GM19438 (cell line): Measurements from ENCODE around the gene SRCIN1.
"Not testable (repeated sequence)": the region's sequence is repeated elsewhere in the genome, so short reads cannot be mapped to it uniquely, and the experiment has no call there.

Experiments
- ATAC-seq: cut with Tn5 transposase; IDR thresholded peaks from one replicate; pipeline ENCODE4 v1.9.1; 2021; ENCODE audit warnings: low read depth; ENCODE audit not compliant: unreplicated experiment

SRCIN1 gene

DNA sequence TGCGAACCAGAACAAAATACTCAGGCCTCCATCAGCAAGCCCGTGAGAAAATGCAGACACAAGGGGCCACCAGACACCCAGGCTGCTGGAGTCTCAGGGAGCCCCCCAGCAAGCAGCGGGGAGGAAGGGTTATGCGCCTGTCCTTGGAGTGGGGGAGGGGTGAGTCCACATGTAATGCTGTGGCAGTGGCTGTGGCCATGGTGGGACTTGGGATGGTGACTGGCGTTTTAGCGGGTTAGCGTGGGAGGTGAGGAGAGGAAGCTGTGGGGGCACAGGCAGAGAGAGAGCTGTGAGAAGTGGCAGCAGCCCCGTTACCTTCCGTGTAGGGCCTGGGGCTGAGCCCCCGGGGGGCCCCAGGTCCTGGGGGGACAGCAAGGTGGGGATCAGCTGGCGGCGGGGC lies 58.3 kb downstream of the SRCIN1 start:
- no peak for ATAC-seq

DNA sequence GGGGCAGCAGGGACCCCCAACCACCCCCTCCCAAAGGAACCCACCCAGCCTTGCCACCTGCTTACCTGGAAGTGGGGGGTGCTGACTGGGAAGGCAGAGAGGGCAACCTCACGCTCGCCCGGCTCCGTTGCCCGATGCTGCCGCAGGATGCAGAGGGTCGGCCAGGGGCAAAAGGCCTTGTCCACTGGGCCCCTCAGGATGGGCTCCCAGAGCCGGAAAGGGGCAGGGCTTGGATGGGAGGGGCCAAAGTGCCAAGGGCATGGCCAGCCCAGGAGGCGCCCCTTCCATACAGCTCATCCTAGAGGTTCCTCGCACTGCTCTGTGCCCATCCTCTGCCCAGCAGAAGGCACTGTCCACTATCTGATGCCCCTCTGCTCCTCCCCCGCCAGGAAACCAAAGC lies 59.4 kb downstream of the SRCIN1 start:
- no peak for ATAC-seq

GRCh38 chr17:38545531-38546225 lies 60.1 kb downstream of the SRCIN1 start:
- ATAC-seq, result no peak

GRCh38 chr17:38544839-38545209 lies 60.9 kb downstream of the SRCIN1 start:
- no peak for ATAC-seq

DNA sequence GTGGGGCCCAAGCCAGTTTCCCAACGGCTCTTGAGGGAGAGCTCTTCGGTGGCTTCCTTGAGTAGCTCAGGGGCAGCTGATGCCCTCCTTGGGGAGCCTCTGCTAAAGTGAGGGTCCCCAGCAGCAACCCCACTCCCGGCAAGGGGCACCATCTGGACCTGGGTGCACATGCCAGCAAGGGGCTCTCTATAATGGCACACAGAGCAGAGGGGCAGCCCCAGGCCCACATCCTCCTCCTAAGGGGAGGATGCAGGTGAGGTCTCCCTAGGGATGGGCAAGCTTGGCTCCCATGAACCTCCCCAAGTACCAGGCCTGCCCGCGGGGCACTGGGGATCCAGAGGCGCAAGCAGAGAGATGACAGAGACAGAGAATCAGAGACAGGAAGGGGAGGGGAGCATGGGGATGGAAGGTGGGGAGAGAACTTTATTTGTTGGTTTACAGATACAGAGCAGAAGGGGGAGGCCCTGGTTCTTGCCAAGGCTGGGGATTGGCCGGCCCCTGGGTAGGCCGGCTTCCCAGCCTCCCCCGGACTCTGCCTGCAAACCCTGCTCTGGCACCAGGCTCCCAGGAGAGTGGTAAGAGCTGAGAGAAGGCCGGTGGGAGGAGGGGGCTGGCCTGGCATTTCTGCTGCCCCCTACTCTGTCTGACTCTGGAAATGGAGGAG lies 61.4 kb downstream of the SRCIN1 start:
- ATAC-seq, result no peak

DNA sequence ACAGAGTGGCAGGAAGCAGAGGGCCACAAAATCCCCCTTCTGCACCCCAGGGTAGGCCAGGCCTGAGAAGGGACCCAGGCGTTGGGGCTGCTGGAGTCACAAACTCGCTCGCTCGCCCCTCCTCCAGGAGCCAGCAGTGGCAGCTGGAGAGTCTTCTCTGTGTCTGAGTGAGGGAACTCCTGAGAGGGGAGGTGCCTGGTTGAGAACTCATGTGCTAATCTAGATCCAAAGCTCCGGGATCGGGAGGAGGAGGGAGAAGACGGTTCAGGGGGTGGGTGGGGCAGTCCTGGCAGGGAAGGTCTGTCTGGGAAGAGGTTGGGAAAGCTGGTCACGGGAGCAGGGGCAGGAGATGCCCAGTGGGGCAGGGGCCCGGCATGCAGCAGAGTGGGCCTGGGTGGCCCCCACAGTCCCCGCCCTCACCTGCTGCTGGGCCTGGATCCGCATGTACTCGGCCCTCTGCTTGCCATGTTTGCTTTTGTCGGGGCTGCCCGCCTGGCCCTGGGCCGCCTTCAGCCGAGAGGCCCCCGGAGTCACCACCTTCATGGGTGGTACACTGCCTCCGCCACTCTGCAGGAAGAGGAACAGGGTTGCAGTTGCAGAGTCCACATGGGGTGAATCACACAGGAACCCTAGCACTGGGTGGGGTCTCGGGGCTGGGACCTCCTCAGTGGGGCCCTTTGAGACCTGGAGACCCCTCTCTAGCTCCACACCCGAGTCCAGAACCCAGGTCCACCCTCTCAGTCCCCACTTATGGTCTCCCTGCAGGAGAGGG lies 62.2 kb downstream of the SRCIN1 start:
- ATAC-seq, result no peak

GRCh38 chr17:38542286-38542685 lies 63.5 kb downstream of the SRCIN1 start:
- no peak for ATAC-seq

DNA sequence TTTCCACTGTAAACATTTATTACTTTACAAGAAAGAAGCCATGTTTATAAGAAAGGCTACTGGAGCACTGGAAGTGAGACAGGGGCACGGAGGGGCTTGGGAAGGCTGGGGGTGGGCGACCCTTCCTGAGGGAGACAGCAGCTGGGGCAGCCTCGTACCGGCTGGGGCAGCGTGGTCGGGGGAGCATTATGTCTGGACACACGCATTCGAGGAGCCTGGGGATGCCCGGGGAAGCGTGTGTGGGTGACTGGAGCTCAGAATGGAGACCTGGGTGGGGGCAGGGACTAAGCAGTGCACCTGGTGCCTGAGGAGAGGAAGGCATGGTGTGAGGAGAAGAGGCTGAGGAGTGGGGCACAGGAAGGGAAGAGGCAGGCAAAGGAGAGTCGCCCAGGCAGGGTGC lies 64.5 kb downstream of the SRCIN1 start:
- ATAC-seq, result no peak

DNA sequence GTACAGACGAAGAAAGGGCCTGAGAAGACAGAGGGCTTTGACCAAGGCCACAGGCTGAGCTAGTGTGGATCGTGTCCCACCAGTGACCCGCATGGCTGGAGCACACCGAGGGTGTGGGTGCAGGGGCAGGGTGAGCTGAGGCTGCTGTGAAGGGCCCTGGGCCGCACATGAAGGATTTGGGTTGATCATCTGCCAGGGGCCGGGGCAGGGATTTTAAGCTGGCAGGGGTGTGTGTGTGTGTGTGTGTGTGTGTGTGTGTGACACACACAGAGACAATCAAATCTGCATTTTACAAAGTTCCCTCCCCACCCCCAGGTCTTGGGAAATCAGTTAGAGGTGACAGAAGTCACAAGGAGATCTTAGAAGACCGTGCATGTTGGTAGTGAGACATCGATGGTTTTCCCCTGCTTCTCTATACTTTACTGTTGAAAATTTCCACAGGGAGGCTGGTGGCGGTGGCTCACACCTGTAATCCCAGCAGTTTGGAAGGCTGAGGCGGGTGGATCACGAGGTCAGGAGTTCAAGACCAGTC lies 65.2 kb downstream of the SRCIN1 start:
- no peak for ATAC-seq

DNA sequence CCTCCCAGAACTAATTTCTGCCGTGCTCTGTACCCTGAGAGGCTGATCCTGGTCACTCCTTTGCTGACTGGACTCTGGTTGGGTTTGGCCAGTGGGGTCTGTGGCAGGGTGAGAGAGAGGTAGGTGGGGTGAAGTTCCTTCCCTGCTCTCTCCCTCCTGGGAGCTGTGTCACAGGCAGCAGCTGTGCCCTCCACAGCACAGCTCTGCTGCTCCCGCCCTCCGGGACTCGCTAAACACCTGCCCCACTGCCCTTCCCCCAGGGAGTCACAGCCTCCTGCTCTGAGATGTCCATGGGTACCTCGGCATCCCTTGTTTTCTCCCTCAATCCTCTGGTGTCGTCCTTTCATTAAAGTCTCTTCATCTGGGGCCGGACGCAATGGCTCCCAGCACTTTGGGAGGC lies 66.4 kb downstream of the SRCIN1 start:
- no peak for ATAC-seq

DNA sequence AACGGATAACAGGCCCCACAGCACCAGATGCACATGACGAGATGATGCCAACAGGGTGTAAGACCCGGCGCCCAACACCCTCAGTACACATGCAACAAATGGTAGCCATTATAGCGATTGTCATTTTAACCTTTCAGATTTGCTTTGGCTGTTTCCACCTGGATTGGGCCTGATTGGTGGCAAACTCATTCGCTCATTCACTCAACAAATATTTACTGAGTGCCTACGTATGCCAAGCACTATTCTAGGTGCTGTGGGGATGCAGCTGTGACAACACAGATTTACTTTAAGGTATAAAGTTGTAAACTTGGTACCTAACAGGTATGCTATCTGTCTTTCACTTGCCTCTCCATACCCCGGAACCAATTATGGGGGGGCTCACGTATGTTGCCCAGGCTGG lies 66.8 kb downstream of the SRCIN1 start:
- no peak for ATAC-seq

DNA sequence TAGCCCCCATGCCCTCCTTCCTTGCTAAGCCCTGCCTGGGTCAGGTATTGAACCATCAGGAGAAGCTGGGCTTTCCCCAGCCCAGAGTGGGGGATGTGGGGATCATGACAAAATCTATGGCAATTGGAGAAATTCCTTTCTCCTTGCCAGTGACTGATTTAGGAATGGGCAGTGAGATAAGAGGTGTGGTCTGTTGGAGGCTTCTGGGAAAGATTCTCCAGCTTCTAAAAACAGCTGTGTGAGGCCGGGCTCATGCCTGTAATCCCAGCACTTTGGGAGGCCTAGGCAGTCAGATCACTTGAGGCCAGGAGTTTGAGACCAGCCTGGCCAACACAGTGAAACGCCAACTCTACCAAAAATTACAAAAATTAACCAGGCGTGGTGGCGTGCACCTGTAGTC lies 69.1 kb downstream of the SRCIN1 start:
- no peak for ATAC-seq

DNA sequence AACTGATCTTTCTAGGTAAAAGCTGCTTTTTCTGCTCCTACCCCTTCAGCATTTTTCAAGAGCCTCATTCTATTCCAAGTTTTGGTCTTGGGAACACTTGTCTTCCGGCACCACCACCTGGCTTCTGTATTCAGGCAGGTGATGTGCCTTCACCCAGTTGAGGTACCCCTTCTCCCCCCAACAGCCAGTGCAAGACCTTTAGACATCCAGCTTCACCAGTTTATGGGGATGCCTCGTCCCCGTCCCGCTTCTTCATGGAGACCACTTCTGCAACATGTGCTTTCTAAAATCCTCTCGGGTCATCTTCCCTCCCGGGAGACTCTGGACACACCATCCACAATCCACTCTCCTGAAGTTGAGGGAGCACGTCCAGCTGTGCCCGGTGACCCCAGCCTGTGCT lies 69.9 kb downstream of the SRCIN1 start:
- no peak for ATAC-seq

GRCh38 chr17:38534498-38534885 lies 71.3 kb downstream of the SRCIN1 start:
- ATAC-seq, result no peak

DNA sequence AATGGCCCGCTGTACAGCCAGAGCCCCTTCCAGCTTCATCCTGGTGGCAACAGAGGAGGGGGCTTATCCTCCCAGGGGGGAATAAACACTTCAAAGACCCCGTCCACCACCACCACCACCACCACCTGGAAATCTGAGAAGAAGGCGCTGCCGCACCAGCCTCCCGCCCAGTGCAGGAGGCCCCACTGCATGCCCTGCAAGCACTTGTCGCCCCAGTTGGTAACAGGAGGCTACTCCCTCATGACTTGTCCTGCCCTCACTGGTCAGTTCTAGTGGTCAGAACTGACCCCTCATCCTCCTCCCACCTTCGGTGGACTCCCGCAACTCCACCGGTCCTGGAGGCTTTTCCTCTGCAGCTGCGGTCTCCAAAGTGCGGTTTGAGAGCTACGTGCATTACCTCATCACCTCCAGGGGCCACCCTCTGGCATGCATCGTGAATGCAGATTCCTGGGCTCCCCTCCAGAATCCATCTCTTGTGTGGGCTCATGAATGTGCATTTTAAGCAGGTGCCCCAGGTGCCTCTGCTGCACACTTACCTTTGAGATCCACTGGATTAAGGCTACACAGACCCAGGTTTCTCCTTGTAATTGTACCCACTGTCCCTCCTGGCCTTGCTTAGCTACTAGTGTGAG lies 71.8 kb downstream of the SRCIN1 start:
- ATAC-seq, result no peak

- ATAC-seq, result no peak
Observed at GRCh38 chr17:38533241-38533640, 72.5 kb downstream of the SRCIN1 start.

GRCh38 chr17:38532451-38532850 lies 73.3 kb downstream of the SRCIN1 start:
- no peak for ATAC-seq

- not testable (repeated sequence) for ATAC-seq
Observed at GRCh38 chr17:38531761-38532160, 74.0 kb downstream of the SRCIN1 start.

DNA sequence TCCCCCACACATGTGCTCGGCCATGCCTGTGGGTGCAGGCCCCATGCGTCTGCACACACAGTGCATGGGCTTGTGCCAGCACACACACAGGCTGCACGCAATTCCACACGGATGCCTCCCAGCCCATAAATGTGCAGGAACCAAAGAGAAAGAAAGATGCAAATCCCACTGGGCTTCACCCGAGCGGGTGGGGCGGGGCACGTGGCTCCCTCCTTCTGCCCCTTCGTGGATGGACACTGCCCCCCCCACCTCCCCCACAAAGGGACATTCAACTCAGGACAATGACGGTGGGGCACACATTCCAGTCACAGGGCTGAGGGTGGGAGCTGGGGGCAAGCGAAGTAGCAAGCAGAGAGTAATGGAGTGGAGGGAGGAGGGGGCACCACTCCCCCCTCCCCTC lies 74.9 kb downstream of the SRCIN1 start:
- not testable (repeated sequence) for ATAC-seq

DNA sequence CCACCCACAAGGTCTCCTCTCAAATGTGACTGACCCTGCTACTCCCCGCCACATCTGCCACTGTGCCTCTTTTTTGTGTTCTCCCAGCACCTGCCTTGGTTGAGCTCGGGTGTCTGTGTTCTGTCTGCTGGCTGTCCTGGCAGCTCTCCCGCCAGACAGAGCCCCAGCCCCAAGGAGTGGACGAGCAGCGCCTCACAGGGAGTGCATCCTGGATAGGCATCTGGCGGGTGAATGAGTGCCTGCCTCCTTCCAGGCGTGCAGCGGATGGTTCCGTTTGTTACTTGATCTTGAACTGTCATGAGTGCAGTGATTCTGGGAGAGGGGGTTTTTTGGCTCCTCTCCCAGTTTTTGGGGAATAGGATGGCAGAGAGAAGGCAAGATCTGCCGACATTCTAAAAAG lies 77.6 kb downstream of the SRCIN1 start:
- ATAC-seq, result not testable (repeated sequence)

DNA sequence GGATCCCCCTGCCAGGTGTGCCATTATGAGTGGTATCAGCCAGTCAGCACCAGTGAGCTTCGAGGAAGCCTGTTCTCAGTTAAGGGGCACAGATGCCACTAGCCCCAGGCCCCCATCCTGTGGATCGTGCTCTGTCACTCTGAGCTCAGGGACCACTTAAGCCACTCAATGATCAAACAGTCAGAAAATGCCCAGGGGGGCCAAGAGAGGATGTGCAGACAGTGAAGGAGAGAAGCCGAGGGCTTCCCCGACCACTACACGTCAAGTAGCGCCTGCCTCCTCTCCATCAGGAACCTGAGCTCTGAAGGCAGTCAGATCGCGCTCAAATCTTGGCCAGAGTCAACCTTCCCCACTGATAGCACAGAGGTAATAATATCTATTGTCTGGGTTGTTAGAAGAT lies 79.2 kb downstream of the SRCIN1 start:
- not testable (repeated sequence) for ATAC-seq
